ENCODE measurements around the gene LRRN2. TPM values are rescaled to one million over a fixed set of nuclear protein-coding genes. Genes with fewer than 3 reads are reported as not detected.
A peak's percentile ranks its signal among the peaks of the same experiment; 100 is the strongest.
"Not testable (repeated sequence)": the region's sequence is repeated elsewhere in the genome, so short reads cannot be mapped to it uniquely, and the experiment has no call there.

LRRN2 gene
- total RNA-seq (not detected), total RNA-seq (0 reads per million in 2 donors)

DNA sequence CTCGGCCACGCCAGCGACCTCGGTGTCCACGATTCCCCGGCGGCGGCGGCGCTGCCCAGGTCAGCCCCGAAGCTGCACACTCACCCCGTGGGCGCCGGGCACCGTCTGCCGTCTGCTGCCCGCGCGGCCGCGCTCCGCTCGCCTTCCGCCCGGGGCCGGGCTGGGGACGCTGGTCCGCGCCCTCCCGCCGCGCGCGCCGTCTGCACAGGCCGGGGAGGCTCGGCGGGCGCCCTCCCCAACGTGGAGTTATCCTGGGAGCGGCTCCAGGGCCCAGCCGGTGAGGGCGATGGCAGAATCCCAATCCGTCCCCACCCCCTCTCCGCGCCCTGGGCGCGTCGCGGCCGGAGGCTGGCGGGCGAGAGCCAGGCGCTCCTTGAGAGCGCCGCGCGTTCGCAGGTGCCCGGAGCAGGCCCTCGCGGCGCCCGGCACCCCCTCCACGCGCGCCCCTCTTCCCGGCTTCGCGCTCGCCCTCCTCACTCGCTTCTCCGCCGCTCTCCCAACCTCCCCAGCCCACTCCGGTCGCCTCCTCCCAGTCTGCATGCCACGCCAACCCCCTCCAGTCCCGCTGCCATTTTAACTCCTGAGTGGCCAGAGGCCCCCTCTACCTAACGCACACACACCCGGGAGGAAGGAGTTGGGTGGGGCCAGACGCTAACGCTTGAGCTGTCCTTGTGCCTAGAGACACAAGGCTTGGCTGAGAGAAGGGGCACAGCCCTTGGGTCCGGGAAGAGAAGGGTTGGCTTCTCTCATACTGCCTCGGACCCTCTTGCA, at the start of gene LRRN2:
Gene LRRN2, minus strand, starts transcription at position 503 of the 771 bp plus-strand sequence. CDS start 65,746 bp downstream, outside the sequence.
- ATAC-seq (no peak), DNase-seq (no peak)
- no peaks in the 10 kb centered on the region for H3K9me3 ChIP-seq (ENCODE audit: control insufficient read depth, low read length, poor library complexity, severe bottlenecking)
- peaks cover 13% of the 10 kb centered on the region for H3K4me1 Mint-ChIP-seq
- peaks cover 74% of the 10 kb centered on the region for H3K27me3 Mint-ChIP-seq
- H3K4me3 Mint-ChIP-seq, result peak within 1 kb of the TSS; percentile 69
- H3K36me3 Mint-ChIP-seq (ENCODE audit: low read depth), result peaks cover 8% of the 10 kb centered on the region
- no peak within 1 kb of the TSS for H3K27ac Mint-ChIP-seq

- no peak overlapping the region for H3K4me3 Mint-ChIP-seq
- peaks cover 6% of the 10 kb centered on the region for H3K9me3 ChIP-seq (ENCODE audit: control insufficient read depth, low read length, poor library complexity, severe bottlenecking)
- no peaks in the 10 kb centered on the region for H3K4me1 Mint-ChIP-seq
- H3K36me3 Mint-ChIP-seq (ENCODE audit: low read depth), result peaks cover 8% of the 10 kb centered on the region
- ATAC-seq (no peak), DNase-seq (no peak)
- H3K27me3 Mint-ChIP-seq, result peaks cover 58% of the 10 kb centered on the region
- no peak overlapping the region for H3K27ac Mint-ChIP-seq
Observed at GRCh38 chr1:204735042-204735441, 49.5 kb upstream of the LRRN2 start.

GRCh38 chr1:204733869-204734596, 48.5 kb upstream of the LRRN2 start:
- ATAC-seq, result no peak
- Mint-ChIP-seq H3K4me3 (no peak overlapping the region), H3K27me3 (peaks cover 68% of the 10 kb centered on the region), H3K36me3 (ENCODE audit: low read depth) (peaks cover 8% of the 10 kb centered on the region), H3K4me1 (no peaks in the 10 kb centered on the region), H3K27ac (no peak overlapping the region)
- peaks cover 6% of the 10 kb centered on the region for H3K9me3 ChIP-seq (ENCODE audit: control insufficient read depth, low read length, poor library complexity, severe bottlenecking)
- DNase-seq, result no peak

- Mint-ChIP-seq H3K36me3 (ENCODE audit: low read depth) (peaks cover 11% of the 10 kb centered on the region), H3K4me1 (no peaks in the 10 kb centered on the region), H3K27ac (no peak overlapping the region), H3K27me3 (peaks cover 75% of the 10 kb centered on the region), H3K4me3 (no peak overlapping the region)
- peaks cover 1% of the 10 kb centered on the region for H3K9me3 ChIP-seq (ENCODE audit: control insufficient read depth, low read length, poor library complexity, severe bottlenecking)
- ATAC-seq, result no peak
- no peak for DNase-seq
Observed at GRCh38 chr1:204733289-204733688, 47.8 kb upstream of the LRRN2 start.

DNA sequence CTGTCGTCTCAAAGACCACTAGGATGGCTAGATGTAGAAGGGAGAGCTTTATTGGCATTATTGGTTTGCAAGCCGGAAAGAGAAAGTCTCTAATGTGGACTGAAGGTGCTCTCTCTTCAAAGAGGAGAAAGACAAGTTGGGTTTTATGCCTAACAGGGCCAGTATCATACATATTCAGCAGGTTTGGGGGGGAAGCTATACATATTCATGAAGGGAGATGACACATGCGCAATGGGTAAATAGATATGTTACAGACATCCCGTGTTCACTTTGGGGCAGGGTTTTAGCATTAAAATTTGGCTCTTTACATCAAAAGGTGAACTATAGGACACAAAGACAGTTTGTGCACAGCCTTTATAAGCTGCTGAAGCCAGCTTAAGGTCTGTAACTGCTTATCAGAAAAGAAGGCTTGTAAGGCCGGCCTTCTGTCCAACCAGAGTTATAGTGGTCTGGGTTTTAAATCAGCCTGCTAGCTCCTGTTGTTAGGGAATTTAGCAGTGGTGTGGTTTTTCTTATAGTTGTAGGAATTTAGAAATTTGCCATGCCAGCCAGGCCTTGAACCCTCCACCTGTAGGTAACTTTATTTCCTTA, 46.5 kb upstream of the LRRN2 start:
- Mint-ChIP-seq H3K4me1 (no peaks in the 10 kb centered on the region), H3K27ac (no peak overlapping the region), H3K36me3 (ENCODE audit: low read depth) (peaks cover 13% of the 10 kb centered on the region), H3K27me3 (peaks cover 81% of the 10 kb centered on the region), H3K4me3 (no peak overlapping the region)
- DNase-seq, result no peak
- ATAC-seq, result no peak
- no peaks in the 10 kb centered on the region for H3K9me3 ChIP-seq (ENCODE audit: control insufficient read depth, low read length, poor library complexity, severe bottlenecking)

- ATAC-seq (no peak), DNase-seq (no peak)
- peaks cover 11% of the 10 kb centered on the region for H3K36me3 Mint-ChIP-seq (ENCODE audit: low read depth)
- H3K27me3 Mint-ChIP-seq, result peaks cover 81% of the 10 kb centered on the region
- no peaks in the 10 kb centered on the region for H3K9me3 ChIP-seq (ENCODE audit: control insufficient read depth, low read length, poor library complexity, severe bottlenecking)
- no peak overlapping the region for H3K4me3 Mint-ChIP-seq
- H3K27ac Mint-ChIP-seq, result no peak overlapping the region
- no peaks in the 10 kb centered on the region for H3K4me1 Mint-ChIP-seq
Observed at GRCh38 chr1:204731509-204731908, 46.0 kb upstream of the LRRN2 start.

- Mint-ChIP-seq H3K4me1 (no peaks in the 10 kb centered on the region), H3K27ac (no peak overlapping the region), H3K36me3 (ENCODE audit: low read depth) (peaks cover 11% of the 10 kb centered on the region), H3K27me3 (peaks cover 85% of the 10 kb centered on the region), H3K4me3 (no peak overlapping the region)
- DNase-seq (no peak), ATAC-seq (no peak)
- H3K9me3 ChIP-seq (ENCODE audit: control insufficient read depth, low read length, poor library complexity, severe bottlenecking), result no peaks in the 10 kb centered on the region
Observed at GRCh38 chr1:204730826-204731459, 45.4 kb upstream of the LRRN2 start.

- Mint-ChIP-seq H3K27ac (no peak overlapping the region), H3K27me3 (peaks cover 91% of the 10 kb centered on the region)
Observed at GRCh38 chr1:204729516-204729915, 44.0 kb upstream of the LRRN2 start.

DNA sequence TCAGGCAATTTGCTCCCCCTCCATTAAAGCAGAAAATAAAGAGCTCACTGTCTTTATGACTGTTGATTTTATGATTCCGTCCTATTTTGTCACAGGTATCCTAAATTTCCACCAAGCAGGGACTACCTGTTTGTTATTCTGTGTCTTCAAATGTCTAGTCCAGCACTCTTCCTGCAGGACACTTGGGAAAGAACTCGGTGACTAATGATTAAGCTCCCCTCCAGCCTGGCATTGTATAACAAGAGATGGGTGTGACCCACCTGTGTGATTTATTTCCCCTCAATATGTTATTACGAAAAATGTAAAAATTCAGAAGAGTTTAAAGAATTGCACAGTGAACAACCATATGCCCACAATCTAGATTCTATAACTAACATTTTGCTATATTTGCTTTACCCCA, 42.9 kb upstream of the LRRN2 start:
- H3K4me3 Mint-ChIP-seq, result no peak overlapping the region
- no peak for ATAC-seq
- H3K9me3 ChIP-seq (ENCODE audit: control insufficient read depth, low read length, poor library complexity, severe bottlenecking), result no peaks in the 10 kb centered on the region
- no peak for DNase-seq
- H3K27me3 Mint-ChIP-seq, result peaks cover 86% of the 10 kb centered on the region
- H3K36me3 Mint-ChIP-seq (ENCODE audit: low read depth), result peaks cover 11% of the 10 kb centered on the region
- no peak overlapping the region for H3K27ac Mint-ChIP-seq
- no peaks in the 10 kb centered on the region for H3K4me1 Mint-ChIP-seq

More at GRCh38 chr1:204729516-204729915, 44.0 kb upstream of the LRRN2 start:
- ATAC-seq, result no peak
- H3K36me3 Mint-ChIP-seq (ENCODE audit: low read depth), result peaks cover 11% of the 10 kb centered on the region
- H3K9me3 ChIP-seq (ENCODE audit: control insufficient read depth, low read length, poor library complexity, severe bottlenecking), result no peaks in the 10 kb centered on the region
- H3K4me1 Mint-ChIP-seq, result no peaks in the 10 kb centered on the region
- DNase-seq, result no peak
- no peak overlapping the region for H3K4me3 Mint-ChIP-seq

GRCh38 chr1:204728045-204728444, 42.5 kb upstream of the LRRN2 start:
- Mint-ChIP-seq H3K4me1 (no peaks in the 10 kb centered on the region), H3K27me3 (peaks cover 86% of the 10 kb centered on the region), H3K36me3 (ENCODE audit: low read depth) (peaks cover 13% of the 10 kb centered on the region), H3K27ac (no peak overlapping the region), H3K4me3 (no peak overlapping the region)
- ATAC-seq, result no peak
- no peaks in the 10 kb centered on the region for H3K9me3 ChIP-seq (ENCODE audit: control insufficient read depth, low read length, poor library complexity, severe bottlenecking)
- DNase-seq, result no peak

- not testable (repeated sequence) for H3K9me3 ChIP-seq (ENCODE audit: control insufficient read depth, low read length, poor library complexity, severe bottlenecking); H3K4me3 Mint-ChIP-seq; H3K4me1 Mint-ChIP-seq; DNase-seq; ATAC-seq; H3K27ac Mint-ChIP-seq
- peaks cover 81% of the 10 kb centered on the region for H3K27me3 Mint-ChIP-seq
- peaks cover 14% of the 10 kb centered on the region for H3K36me3 Mint-ChIP-seq (ENCODE audit: low read depth)
Observed at GRCh38 chr1:204727438-204727837, 41.9 kb upstream of the LRRN2 start.

- DNase-seq (no peak), ATAC-seq (no peak)
- H3K9me3 ChIP-seq (ENCODE audit: control insufficient read depth, low read length, poor library complexity, severe bottlenecking), result no peaks in the 10 kb centered on the region
- Mint-ChIP-seq H3K27me3 (peaks cover 73% of the 10 kb centered on the region), H3K36me3 (ENCODE audit: low read depth) (peaks cover 13% of the 10 kb centered on the region), H3K27ac (no peak overlapping the region), H3K4me3 (no peak overlapping the region), H3K4me1 (no peaks in the 10 kb centered on the region)
Observed at GRCh38 chr1:204726478-204726877, 40.9 kb upstream of the LRRN2 start.
